ENCODE data around the gene FOXL1.

Gene FOXL1

GRCh38 chr16:86578061-86578599, at the start of gene FOXL1:
FOXL1 (plus strand) TSS chr16:86578549; CDS start chr16:86578724, 175 bp downstream.
- DNase-seq = no peak

- no peak for DNase-seq
Observed at GRCh38 chr16:86529160-86529559, 49.2 kb upstream of the FOXL1 start.

GRCh38 chr16:86530251-86531190, 47.8 kb upstream of the FOXL1 start:
- DNase-seq = no peak

- no peak for DNase-seq
Observed at GRCh38 chr16:86531191-86531545, 47.2 kb upstream of the FOXL1 start.

- no peak for DNase-seq
Observed at GRCh38 chr16:86531641-86532525, 46.5 kb upstream of the FOXL1 start.

GRCh38 chr16:86532526-86532815, 45.9 kb upstream of the FOXL1 start:
- no peak for DNase-seq

GRCh38 chr16:86533076-86533475, 45.3 kb upstream of the FOXL1 start:
- no peak for DNase-seq

- DNase-seq = no peak
Observed at GRCh38 chr16:86533767-86534351, 44.5 kb upstream of the FOXL1 start.

- no peak for DNase-seq
Observed at GRCh38 chr16:86534779-86535615, 43.4 kb upstream of the FOXL1 start.

GRCh38 chr16:86536621-86537020, 41.7 kb upstream of the FOXL1 start:
- no peak for DNase-seq

GRCh38 chr16:86537486-86537885, 40.9 kb upstream of the FOXL1 start:
- DNase-seq = no peak

- DNase-seq = no peak
Observed at GRCh38 chr16:86538196-86538780, 40.1 kb upstream of the FOXL1 start.

GRCh38 chr16:86540894-86541293, 37.5 kb upstream of the FOXL1 start:
- DNase-seq = no peak

GRCh38 chr16:86541560-86541959, 36.8 kb upstream of the FOXL1 start:
- DNase-seq = no peak

- DNase-seq = no peak
Observed at GRCh38 chr16:86542756-86543750, 35.3 kb upstream of the FOXL1 start.

GRCh38 chr16:86545481-86545880, 32.9 kb upstream of the FOXL1 start:
- no peak for DNase-seq

- no peak for DNase-seq
Observed at GRCh38 chr16:86545954-86546637, 32.3 kb upstream of the FOXL1 start.

GRCh38 chr16:86546638-86547013, 31.7 kb upstream of the FOXL1 start:
- no peak for DNase-seq

- DNase-seq = no peak
Observed at GRCh38 chr16:86547286-86547685, 31.1 kb upstream of the FOXL1 start.

Measured in suppressor macrophage treated with lipopolysaccharide for 4 hours (primary cell).